Measurements from ENCODE around the gene DNM1L.

Gene DNM1L

GRCh38 chr12:32679091-32679919 is at the start of gene DNM1L:
TSS of gene DNM1L (plus strand) at chr12:32679301. CDS start at chr12:32679364, 63 bp downstream.
- peak; percentile 95 for DNase-seq

DNA sequence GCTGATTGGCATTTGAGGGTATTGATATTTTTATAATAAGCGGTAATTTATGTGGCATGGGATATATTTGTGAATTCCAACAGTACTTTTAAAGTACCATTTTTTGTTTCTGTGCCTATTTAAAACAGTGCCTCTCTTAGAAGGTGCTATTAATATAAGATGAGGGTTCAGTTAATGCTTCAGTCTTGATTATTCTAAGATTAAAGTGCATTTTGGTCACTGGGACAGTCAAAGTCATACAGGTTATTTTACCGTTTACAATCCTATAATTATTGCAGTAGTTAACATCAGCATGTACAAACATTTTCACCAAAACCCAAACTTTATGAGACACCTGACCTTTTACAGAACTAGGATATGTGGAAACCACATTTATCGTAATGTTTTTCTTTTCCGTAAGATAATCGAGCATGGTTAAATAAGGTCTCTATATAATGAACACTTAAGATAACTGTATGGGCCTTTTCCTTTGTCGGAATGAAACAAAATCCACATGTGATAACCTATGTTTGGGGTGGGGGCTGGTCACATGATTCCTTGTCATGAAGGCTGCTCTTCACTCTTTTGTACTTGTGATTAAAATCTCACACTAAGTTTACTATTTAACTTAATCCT is 37.7 kb upstream of the DNM1L start:
- DNase-seq: no peak

GRCh38 chr12:32644431-32644830 is 34.7 kb upstream of the DNM1L start:
- no peak for DNase-seq

DNA sequence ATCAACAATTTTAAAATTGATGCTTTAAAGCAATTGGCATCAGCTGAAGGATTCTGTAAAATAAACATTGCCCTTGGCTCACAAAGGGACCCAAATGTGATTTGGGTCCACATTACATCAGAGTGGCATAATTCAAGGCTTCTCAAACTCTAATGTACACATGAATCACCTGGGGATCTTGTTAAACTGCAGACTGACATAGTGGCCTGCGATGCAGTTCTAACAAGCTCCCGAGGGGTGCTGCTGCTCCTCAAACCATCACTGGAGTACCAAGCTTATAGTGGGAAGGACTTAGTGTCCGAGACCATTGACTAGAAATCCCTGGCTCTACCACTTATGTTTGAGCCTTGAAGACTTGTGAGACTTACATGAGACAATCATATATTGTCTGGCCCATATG is 31.8 kb upstream of the DNM1L start:
- no peak for DNase-seq

DNA sequence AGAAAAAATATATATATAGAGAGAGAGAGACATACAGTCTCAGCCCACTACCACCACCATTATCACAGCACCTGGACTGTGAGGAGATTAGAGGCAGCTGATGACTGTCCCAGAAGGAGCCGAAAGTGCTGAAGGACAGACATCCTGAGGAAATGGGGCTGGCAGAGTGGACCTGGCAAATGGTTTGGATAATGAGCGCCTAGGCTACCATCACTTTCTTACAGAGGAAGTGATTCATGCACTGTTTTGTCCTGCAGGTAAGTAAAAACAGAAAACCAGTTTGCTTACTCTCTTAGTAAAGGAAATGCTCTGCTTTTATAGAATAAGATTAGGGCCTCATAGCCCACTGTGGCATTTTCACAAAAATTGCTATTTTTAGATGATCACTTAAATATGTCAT is 28.6 kb upstream of the DNM1L start:
- no peak for DNase-seq

DNA sequence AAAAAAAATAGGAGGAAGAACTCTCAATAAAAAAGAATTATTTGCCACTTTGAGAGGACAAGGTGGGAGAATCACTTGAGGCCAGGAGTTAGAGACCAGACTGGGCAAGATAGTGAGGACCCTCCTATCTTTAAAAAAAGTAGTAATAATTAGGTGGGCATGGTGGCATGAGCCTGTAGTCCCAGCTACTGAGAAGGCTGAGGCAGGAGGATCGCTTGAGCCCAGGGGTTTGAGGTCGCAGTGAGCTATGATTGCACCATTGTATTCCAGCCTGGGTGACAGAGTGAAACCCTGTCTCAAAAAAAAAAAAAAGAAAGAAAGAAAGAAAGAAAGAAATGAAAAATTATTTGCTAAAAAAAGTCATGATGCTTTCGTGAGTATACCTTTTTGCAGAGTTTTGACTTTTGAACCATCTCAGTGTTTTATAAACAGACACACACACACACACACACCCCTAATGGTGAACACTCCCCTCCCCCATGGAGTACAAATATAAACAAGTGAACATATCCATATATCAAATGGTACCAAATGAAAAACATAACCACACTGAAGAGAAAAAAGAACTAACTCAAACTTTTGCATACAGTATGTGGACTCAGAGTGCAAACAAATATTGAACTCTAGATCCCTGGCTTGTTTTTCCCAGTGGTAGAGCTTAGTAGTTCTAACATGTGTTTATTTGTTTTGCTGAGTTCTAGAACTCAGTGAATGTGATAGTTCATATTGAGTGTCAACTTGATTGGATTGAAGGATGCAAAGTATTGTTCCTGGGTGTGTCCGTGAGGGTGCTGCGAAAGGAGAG is 27.7 kb upstream of the DNM1L start:
- DNase-seq: no peak

DNA sequence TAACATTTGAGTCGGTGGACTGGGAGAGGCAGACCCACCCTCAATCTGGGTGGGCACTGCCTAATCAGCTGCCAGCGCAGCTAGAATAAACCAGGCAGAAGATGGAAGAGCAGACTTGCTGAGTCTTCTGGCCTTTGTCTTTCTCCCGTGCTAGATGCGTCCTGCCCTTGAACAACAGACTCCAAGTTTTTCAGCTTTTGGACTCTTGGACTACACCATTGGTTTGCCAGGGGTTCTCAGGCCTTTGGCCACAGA is 27.2 kb upstream of the DNM1L start:
- no peak for DNase-seq

DNA sequence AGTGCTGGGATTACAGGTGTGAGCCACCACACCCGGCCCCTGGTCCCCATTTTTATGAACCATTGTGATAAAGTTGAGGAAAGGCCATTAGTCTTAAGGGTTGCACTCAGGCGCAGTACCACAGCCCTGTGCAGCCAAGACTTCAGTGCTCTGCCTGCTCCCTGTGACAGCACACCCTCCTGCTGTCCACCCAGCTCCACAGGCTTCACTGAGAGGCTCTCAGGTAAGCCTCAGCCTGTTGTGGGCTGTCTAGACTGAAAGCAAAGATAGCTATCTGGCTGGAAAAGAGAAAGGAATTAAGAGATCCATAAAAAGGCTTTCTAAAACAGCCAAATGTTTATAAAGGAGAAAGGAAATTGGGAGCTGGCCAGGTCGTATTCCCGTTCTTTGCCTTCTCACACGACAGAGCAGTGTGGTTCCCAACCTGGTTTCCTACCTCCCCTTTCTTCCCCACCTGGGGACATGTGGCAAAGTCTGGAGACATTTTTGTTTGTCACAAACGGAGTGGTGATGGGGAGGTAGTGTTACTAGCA is 19.1 kb upstream of the DNM1L start:
- no peak for DNase-seq

GRCh38 chr12:32661706-32662105 is 17.4 kb upstream of the DNM1L start:
- DNase-seq: peak; percentile 25

GRCh38 chr12:32662665-32663064 is 16.4 kb upstream of the DNM1L start:
- no peak for DNase-seq

GRCh38 chr12:32666018-32666417 is 13.1 kb upstream of the DNM1L start:
- DNase-seq: no peak

DNA sequence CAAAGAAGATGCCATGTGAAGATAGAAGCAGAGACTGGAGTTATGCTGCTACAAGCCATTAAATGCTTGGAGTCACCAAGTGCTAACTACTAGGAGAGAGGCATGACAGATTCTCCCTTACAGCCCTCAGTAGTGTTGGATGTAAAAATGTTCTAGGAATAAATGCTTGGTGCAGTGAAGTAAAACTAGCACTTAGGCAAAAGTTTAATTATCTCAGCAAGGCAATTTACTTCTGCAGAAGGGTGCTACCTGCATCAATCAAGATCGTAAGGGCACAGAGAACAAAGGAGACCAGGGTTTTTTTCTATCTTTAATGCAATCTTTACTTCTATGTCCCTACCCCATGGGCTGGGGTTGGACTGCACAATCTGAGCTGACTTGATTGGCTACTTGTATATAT is 9.5 kb upstream of the DNM1L start:
- no peak for DNase-seq

DNA sequence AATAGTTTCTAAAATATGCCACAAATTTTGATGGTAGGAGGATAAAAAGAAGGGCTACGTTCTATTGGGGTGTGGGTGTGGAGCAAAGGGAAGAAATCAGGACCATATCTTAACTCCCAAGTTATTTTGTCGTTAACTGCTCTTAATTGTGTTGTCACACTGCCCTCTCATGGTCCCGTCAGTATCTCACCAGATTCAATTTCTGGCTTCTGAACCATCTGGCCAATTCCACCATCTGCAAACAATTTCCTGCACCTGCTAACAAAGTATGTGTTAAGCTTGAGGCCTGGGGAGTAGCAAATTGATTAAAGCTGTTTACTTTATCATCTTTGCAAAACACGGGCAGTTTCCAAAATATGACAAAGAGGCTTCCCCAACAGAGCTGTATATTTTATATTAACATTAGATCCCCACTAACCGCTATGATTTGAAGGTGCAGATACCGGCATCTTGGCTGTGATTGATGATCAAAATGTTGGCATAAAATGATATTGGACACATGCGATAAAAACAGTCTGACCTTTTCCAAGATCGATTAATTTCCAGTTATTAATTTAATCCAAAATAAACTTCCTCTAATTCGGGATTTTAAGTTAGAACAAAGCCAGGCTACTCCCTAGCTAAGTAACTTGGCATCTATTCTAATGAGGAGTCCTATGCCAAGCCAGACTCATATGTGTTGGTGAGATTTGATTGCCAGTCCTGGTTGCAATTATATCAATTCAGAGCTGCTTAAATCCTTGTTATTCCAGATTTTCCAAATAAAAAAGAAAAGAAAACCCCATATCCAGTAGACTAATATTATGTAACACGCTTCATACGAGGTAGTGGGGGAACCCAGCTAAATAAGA is 6.9 kb upstream of the DNM1L start:
- DNase-seq: peak; percentile 74

- DNase-seq: no peak
Observed at GRCh38 chr12:32679920-32680237, 778 bp downstream of the DNM1L start.

DNA sequence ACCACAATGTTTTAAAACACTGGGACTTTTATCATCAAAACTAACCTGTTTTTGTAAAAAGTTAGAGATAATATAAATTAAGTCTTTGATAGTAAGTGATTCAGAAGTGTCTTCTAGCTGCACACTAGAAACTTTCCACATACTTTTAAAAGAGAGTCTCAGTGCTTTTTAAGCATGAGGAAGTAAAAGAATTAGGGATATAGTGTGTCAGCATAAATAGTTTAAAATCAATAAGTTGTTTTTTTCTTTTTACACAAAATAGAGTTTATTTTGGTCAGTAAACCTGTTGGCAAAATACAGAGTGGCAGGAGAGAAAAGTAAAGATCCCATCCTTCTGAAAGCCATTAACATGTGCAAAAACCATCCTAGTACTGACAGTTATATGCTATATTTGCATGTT is 1.7 kb downstream of the DNM1L start:
- DNase-seq: no peak

DNA sequence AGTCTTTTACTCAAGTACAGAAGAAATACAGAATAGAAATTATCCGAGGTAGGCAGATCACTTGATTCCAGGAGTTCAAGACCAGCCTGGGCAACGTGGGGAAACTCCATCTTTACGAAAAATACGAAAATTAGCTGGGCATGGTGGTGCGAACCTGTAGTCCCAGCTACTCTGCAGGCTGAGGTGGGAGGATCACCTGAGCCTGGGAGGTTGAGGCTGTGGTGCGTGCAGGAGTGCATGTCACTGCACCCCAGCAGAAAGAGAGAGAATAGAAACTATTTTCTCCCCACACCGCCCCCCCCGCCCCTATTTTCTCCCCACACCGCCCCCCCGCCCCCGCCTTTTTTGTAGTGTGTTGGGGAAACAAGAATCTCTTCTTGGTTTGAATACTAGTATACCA is 2.2 kb downstream of the DNM1L start:
- no peak for DNase-seq

DNA sequence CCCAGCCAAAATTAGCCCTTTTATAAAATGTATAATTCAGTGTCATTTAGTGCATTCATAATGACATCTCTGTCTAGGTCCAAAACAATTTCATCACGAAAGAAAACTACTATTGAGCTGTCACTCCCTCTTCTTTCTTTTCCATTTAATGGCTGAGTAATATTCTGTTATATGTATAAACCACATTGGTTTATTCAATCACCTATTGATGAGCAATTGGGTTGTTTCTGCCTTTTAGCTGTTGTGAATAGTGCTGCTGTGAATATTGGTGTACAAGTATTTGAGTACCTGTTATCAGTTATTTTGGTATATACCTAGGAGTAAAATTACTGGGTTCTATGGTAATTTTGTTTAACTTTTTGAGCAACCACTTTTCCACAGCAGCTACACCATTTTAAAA is 7.2 kb downstream of the DNM1L start:
- no peak for DNase-seq

GRCh38 chr12:32688786-32689185 is 9.7 kb downstream of the DNM1L start:
- no peak for DNase-seq

- DNase-seq: no peak
Observed at GRCh38 chr12:32690927-32691326, 11.8 kb downstream of the DNM1L start.

GRCh38 chr12:32692358-32692757 is 13.3 kb downstream of the DNM1L start:
- DNase-seq: no peak

DNA sequence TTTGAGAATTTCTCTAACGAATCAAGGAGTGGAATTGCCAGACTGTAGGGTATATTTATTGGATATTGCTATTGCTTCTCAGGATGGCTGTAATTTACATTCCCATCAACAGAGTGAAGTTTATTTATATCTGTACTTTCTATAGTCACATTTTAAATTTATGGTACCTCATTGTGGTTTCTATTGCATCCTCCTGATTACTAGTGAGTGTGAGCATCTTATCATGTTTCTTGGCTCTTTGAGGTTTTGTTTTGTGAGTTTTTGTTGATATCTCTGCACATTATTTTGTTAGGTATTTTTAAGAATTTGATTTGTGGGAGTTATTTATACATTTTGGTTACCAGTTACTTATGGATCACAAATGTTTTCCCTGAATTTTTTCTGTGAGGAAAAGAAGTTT is 13.9 kb downstream of the DNM1L start:
- DNase-seq: no peak

DNA sequence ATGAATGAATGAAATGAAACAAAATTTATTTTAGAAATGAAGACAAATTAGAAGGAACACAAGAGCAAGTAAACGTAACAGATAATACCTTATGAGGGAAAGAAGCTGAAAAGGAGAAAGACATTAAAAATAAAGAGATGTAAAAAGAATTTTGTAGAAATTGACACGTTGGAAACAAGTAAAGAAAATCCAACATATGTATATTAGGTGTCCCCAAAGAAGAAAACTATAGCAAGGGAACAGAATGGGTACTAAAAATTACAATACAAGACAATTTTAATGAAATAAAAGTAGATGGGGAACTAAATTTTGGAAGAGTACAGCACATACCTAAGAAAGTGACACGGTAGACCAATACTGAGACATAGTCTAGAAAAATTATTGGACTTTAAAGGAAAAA is 16.7 kb downstream of the DNM1L start:
- DNase-seq: no peak

- no peak for DNase-seq
Observed at GRCh38 chr12:32697445-32697844, 18.3 kb downstream of the DNM1L start.

Measured in RPMI8226 (cell line).